K562 (cell line): ENCODE data around the gene DENND5B. TPM values are rescaled to one million over a fixed set of nuclear protein-coding genes. Genes with fewer than 3 reads are reported as not detected.

Source experiments
- CHD7 ChIP-seq: fragments of 200-600 bp; sonication (generic); IDR thresholded peaks from one replicate; pipeline ENCODE4 v1.6.1; 2012; ENCODE audit warnings: mild to moderate bottlenecking, low read depth, low read length, inconsistent platforms
- DMBX1 ChIP-seq: fragments of 250-450 bp; sonication (Bioruptor Pico); IDR thresholded peaks from 2 replicates; pipeline ENCODE4 v1.8.0; 2022; ENCODE audit warnings: inconsistent platforms, mild to moderate bottlenecking, moderate library complexity, borderline replicate concordance
- HINFP ChIP-seq: fragments of 450-650 bp; conservative IDR thresholded peaks from 2 replicates; pipeline ENCODE4 v1.6.1; 2016; ENCODE audit warnings: missing genetic modification characterization, low read depth, mild to moderate bottlenecking, control low read depth, missing compliant biosample characterization
- KHSRP ChIP-seq: fragments of 450-650 bp; IDR thresholded peaks from 2 replicates; pipeline ENCODE4 v1.6.1; 2017
- KLF13 ChIP-seq: fragments of 450-650 bp; IDR thresholded peaks from 2 replicates; pipeline ENCODE4 v1.6.1; 2016; ENCODE audit warnings: missing genetic modification characterization, low read depth, mild to moderate bottlenecking, missing compliant biosample characterization, moderate library complexity, borderline replicate concordance
- TAF7 ChIP-seq: fragments of 450-650 bp; IDR thresholded peaks from 2 replicates; pipeline ENCODE4 v1.6.1; 2016; ENCODE audit warnings: missing genetic modification characterization, missing compliant biosample characterization
- ZBTB11 ChIP-seq, 3 experiments: fragments of 200-800 bp in 1 of 3; fragments of 250-450 bp in 1 of 3; fragments of 450-650 bp in 1 of 3; sonication (Bioruptor Pico) in 1 of 3; sonication (Bioruptor generic) in 1 of 3; formaldehyde crosslinking in 1 of 3; IDR thresholded peaks; 2 replicates each; pipeline versions ENCODE4 v1.6.1 to v1.8.0; 2016 to 2022; ENCODE audit warnings: mild to moderate bottlenecking in 2 of 3, missing genetic modification characterization in 2 of 3, missing compliant biosample characterization in 1 of 3, moderate library complexity in 1 of 3
- ZFP1 ChIP-seq: fragments of 450-650 bp; formaldehyde crosslinking; IDR thresholded peaks from 2 replicates; pipeline ENCODE4 v1.4.0; 2020; ENCODE audit warnings: mild to moderate bottlenecking, mixed read lengths
- ZNF311 ChIP-seq: fragments of 250-450 bp; sonication (Bioruptor Pico); IDR thresholded peaks from 2 replicates; pipeline ENCODE4 v1.4.0; 2020; ENCODE audit warnings: mild to moderate bottlenecking, moderate library complexity
- polyA plus RNA-seq, 8 experiments: library from polyadenylated mRNA; depleted of rRNA in 4 of 8; stranded (reverse) in 5 of 8; unstranded in 3 of 8; fragments of >200 nt; fragmentation: Nextera tagmentation in 2 of 8; fragmentation: Illumina TruSeq in 1 of 8; extraction: Ambion mirVana in 2 of 8; extraction: Trizol in 1 of 8; gene quantifications; 2 replicates each; pipeline versions ENCODE4 v1.2.1 to v1.2.3, GENCODE V29; 2011 to 2014; ENCODE audit warnings: inconsistent platforms in 1 of 8, missing spikeins in 1 of 8
- total RNA-seq, 7 experiments: library from RNA; depleted of rRNA in 6 of 7; stranded (reverse); fragments of >200 nt in 6 of 7; fragmentation: Illumina TruSeq in 2 of 7; extraction: Trizol in 2 of 7; gene quantifications; 2 replicates each; pipeline versions ENCODE4 v1.2.1 to v1.2.3, GENCODE V29; 2011 to 2021; ENCODE audit warnings: low replicate concordance in 1 of 7

DENND5B gene
- total and polyA plus RNA-seq, 9 of the 15 experiments (the other 6 are each of a cell fraction or from before 2014, with no cell fraction given) = 0.99 to 6.0 (median 3.6) TPM

GRCh38 chr12:31531893-31532292, 59.0 kb downstream of the DENND5B start (continued):
- no peak for TF ChIP-seq CHD7
- TF ChIP-seq KHSRP = no peak
- no peak for TF ChIP-seq TAF7 (tag)
- no peak for TF ChIP-seq HINFP (tag)
- TF ChIP-seq ZBTB11 (CRISPR knock-in tag; IDR thresholded peaks at IDR 0.05) = no peak
- no peak for TF ChIP-seq ZNF311
- no peak for TF ChIP-seq ZFP1 (CRISPR knock-in tag)
- no peak for TF ChIP-seq KLF13 (tag)
- TF ChIP-seq DMBX1 (CRISPR knock-in tag) = no peak
